HepG2 (cell line): Measurements from ENCODE around the gene RASA2. TPM values are rescaled to one million over a fixed set of nuclear protein-coding genes. Genes with fewer than 3 reads are reported as not detected.

Source experiments
- ATAC-seq: fragments of 200-7000 bp; cut with Tn5 transposase; 3 replicates; pipeline ENCODE4 v1.9.1; 2020; ENCODE audit warnings: mild to moderate bottlenecking, moderate library complexity
- BruUV-seq: library from RNA; stranded (reverse); fragments of 400-500 nt; replicated peaks from 2 replicates; lab custom pipeline; 2021; lab: Mats Ljungman, UMichigan
- CTCF ChIA-PET: fragments of 300-600 bp; formaldehyde crosslinking; extraction: SDS; loops from one replicate; lab custom pipeline; 2021; ENCODE audit warnings: low total read pairs, inconsistent platforms, low intra/inter-chr PET ratio; lab: Yijun Ruan, JAX
- POLR2A ChIA-PET: fragments of 350-600 bp; sonication (Branson Sonifier 250); formaldehyde crosslinking; loops from one replicate; lab custom pipeline; 2020; ENCODE audit warnings: antibody characterized with exemption, inconsistent platforms; lab: Yijun Ruan, JAX
- DNase-seq: peaks from one replicate; pipeline ENCODE4 v3.0.0-alpha.2; 2015; ENCODE audit warnings: low spot score
- FAIRE-seq: peaks from 3 replicates; lab custom pipeline; 2011; peaks lifted over from hg19 to GRCh38; lab: Jason Lieb, UNC
- H2AFZ ChIP-seq: one replicate; pipeline ENCODE4 v1.6.1; 2011; ENCODE audit warnings: low read length, inconsistent platforms
- H3K27ac ChIP-seq: fragments of 300-600 bp; 3 replicates; pipeline ENCODE4 v1.8.0; 2011; ENCODE audit warnings: mixed run types, mild to moderate bottlenecking, mixed read lengths, low read length, inconsistent platforms; ENCODE audit not compliant: insufficient read depth; ENCODE audit errors: extremely low read length
- H3K27me3 ChIP-seq, 2 experiments: fragments of 200-600 bp in 1 of 2; 2 replicates in 1 of 2; 3 replicates in 1 of 2; pipeline versions ENCODE4 v1.6.0 to v1.8.0; 2011; ENCODE audit warnings: low read length in 2 of 2, mild to moderate bottlenecking in 2 of 2, moderate library complexity in 2 of 2, inconsistent platforms in 1 of 2; ENCODE audit not compliant: insufficient read depth in 2 of 2, control insufficient read depth in 1 of 2
- H3K36me3 ChIP-seq, 2 experiments: fragments of 200-600 bp in 1 of 2; replicated peaks in 1 of 2; 2 replicates in 1 of 2; 3 replicates in 1 of 2; pipeline versions ENCODE4 v1.5.1 to v1.8.0; 2011; ENCODE audit warnings: low read length in 2 of 2, inconsistent platforms in 1 of 2; ENCODE audit not compliant: insufficient read depth in 2 of 2, control insufficient read depth in 1 of 2
- H3K4me1 ChIP-seq: 2 replicates; pipeline ENCODE4 v1.5.1; 2012; ENCODE audit warnings: low read length, inconsistent platforms; ENCODE audit not compliant: insufficient read depth
- H3K4me2 ChIP-seq: 2 replicates; pipeline ENCODE4 v1.6.0; 2011; ENCODE audit warnings: low read depth, low read length, inconsistent platforms
- H3K4me3 ChIP-seq, 3 experiments: fragments of 200-600 bp in 1 of 3; sonication (generic), shearing (Covaris generic) in 1 of 3; replicated peaks in 1 of 3; 2 replicates each; pipeline ENCODE4 v1.5.1; 2011 to 2016; ENCODE audit warnings: low read length in 3 of 3, inconsistent platforms in 2 of 3, low read depth in 2 of 3, mild to moderate bottlenecking in 2 of 3, control low read depth in 1 of 3, mixed read lengths in 1 of 3; ENCODE audit not compliant: insufficient read depth in 1 of 3
- H3K79me2 ChIP-seq: one replicate; pipeline ENCODE4 v1.6.1; 2011; ENCODE audit warnings: low read length, inconsistent platforms; ENCODE audit not compliant: insufficient read depth
- H3K9ac ChIP-seq: 2 replicates; pipeline ENCODE4 v1.6.0; 2011; ENCODE audit warnings: mild to moderate bottlenecking, low read depth, low read length, inconsistent platforms; ENCODE audit not compliant: insufficient read depth
- H3K9me3 ChIP-seq: 2 replicates; pipeline ENCODE4 v1.5.1; 2012; ENCODE audit warnings: mild to moderate bottlenecking, low read length
- H4K20me1 ChIP-seq: 2 replicates; pipeline ENCODE4 v1.6.0; 2011; ENCODE audit warnings: inconsistent platforms, mild to moderate bottlenecking, low read length, moderate library complexity; ENCODE audit not compliant: insufficient read depth
- ARID2 ChIP-seq: sonication (generic); formaldehyde crosslinking; IDR thresholded peaks from 2 replicates; pipeline ENCODE4 v1.8.1; 2022; ENCODE audit warnings: mild to moderate bottlenecking, missing genetic modification reagents, borderline replicate concordance
- MIER3 ChIP-seq: IDR thresholded peaks from 2 replicates; pipeline ENCODE4 v1.6.1; 2016; ENCODE audit warnings: missing compliant biosample characterization, borderline replicate concordance
- PTBP1 ChIP-seq: fragments of 200-400 bp; formaldehyde crosslinking; IDR thresholded peaks from 2 replicates; pipeline ENCODE4 v1.6.1; 2018; ENCODE audit warnings: low read length, low read depth; ENCODE audit not compliant: poor library complexity, severe bottlenecking
- SIN3B ChIP-seq: fragments of 150-350 bp; IDR thresholded peaks from 2 replicates; pipeline ENCODE4 v1.6.1; 2014; ENCODE audit warnings: low read length
- SMYD3 ChIP-seq: sonication (generic); formaldehyde crosslinking; IDR thresholded peaks from 2 replicates; pipeline ENCODE4 v1.8.1; 2023; ENCODE audit warnings: mild to moderate bottlenecking, missing genetic modification reagents
- YEATS2 ChIP-seq: sonication (generic); formaldehyde crosslinking; IDR thresholded peaks from 2 replicates; pipeline ENCODE4 v1.4.0; 2020; ENCODE audit warnings: missing genetic modification reagents, borderline replicate concordance
- ZMYM4 ChIP-seq: sonication (generic); formaldehyde crosslinking; IDR thresholded peaks from 2 replicates; pipeline ENCODE4 v1.8.1; 2023; ENCODE audit warnings: mild to moderate bottlenecking, missing genetic modification reagents
- ZSCAN20 ChIP-seq: sonication (generic); formaldehyde crosslinking; IDR thresholded peaks from 2 replicates; pipeline ENCODE4 v1.4.0; 2020; ENCODE audit warnings: missing genetic modification reagents, mild to moderate bottlenecking, borderline replicate concordance
- WGBS: methylation state at CpG from one replicate; pipeline ENCODE4 v1.1.6; 2017; ENCODE audit warnings: low lambda C conversion rate; 5-methylcytosine and 5-hydroxymethylcytosine counted together
- in situ Hi-C: cut with HindIII; loops from 2 replicates; pipeline ENCODE4 v1.10.0; 2017; ENCODE audit warnings: low pct_unique_long_range_greater_than_20kb; ENCODE audit not compliant: extremely low pct_ligation_motif_present
- intact Hi-C: fragments of 100-400 bp; cut with micrococcal nuclease; formaldehyde crosslinking; loops from one replicate; pipeline ENCODE4 v1.10.0; 2022; ENCODE audit not compliant: unreplicated experiment
- polyA plus RNA-seq, 8 experiments: library from polyadenylated mRNA; depleted of rRNA in 3 of 8; stranded (reverse) in 7 of 8; unstranded in 1 of 8; fragments of >200 nt; fragmentation: Illumina TruSeq in 4 of 8; extraction: Trizol in 4 of 8; gene quantifications; 2 replicates each; pipeline versions ENCODE4 v1.2.1 to v1.2.3, GENCODE V29; 2011 to 2016; ENCODE audit warnings: low read depth in 4 of 8, missing spikeins in 1 of 8, mixed read lengths in 1 of 8; ENCODE audit not compliant: insufficient read depth in 1 of 8
- total RNA-seq, 5 experiments: library from RNA; depleted of rRNA; stranded (reverse); fragments of >200 nt; fragmentation: Illumina TruSeq; extraction: Trizol; gene quantifications; 2 replicates each; pipeline ENCODE4 v1.2.3, GENCODE V29; 2016; ENCODE audit warnings: low read depth in 1 of 5
- TF ChIP-seq, protein P1 (sequence below): IDR thresholded peaks from 2 replicates; pipeline ENCODE4 v1.4.0; 2020; ENCODE audit warnings: mild to moderate bottlenecking, missing genetic modification reagents
- TF ChIP-seq, protein P2 (sequence below): sonication (generic); formaldehyde crosslinking; IDR thresholded peaks from 2 replicates; pipeline ENCODE4 v1.5.0; 2020; ENCODE audit warnings: mild to moderate bottlenecking, missing genetic modification reagents, borderline replicate concordance
- TF ChIP-seq, protein P3 (sequence below): sonication (generic); formaldehyde crosslinking; IDR thresholded peaks from 2 replicates; pipeline ENCODE4 v1.9.0; 2021; ENCODE audit warnings: missing genetic modification reagents, borderline replicate concordance
- TF ChIP-seq, protein P4 (sequence below): sonication (generic); formaldehyde crosslinking; IDR thresholded peaks from 2 replicates; pipeline ENCODE4 v1.8.1; 2023; ENCODE audit warnings: mild to moderate bottlenecking, missing genetic modification reagents

RASA2 gene
- total and polyA plus RNA-seq, 2 of the 13 experiments (the other 11 are each of a cell fraction or from before 2014, with no cell fraction given): 5.4 to 8.5 TPM

DNA sequence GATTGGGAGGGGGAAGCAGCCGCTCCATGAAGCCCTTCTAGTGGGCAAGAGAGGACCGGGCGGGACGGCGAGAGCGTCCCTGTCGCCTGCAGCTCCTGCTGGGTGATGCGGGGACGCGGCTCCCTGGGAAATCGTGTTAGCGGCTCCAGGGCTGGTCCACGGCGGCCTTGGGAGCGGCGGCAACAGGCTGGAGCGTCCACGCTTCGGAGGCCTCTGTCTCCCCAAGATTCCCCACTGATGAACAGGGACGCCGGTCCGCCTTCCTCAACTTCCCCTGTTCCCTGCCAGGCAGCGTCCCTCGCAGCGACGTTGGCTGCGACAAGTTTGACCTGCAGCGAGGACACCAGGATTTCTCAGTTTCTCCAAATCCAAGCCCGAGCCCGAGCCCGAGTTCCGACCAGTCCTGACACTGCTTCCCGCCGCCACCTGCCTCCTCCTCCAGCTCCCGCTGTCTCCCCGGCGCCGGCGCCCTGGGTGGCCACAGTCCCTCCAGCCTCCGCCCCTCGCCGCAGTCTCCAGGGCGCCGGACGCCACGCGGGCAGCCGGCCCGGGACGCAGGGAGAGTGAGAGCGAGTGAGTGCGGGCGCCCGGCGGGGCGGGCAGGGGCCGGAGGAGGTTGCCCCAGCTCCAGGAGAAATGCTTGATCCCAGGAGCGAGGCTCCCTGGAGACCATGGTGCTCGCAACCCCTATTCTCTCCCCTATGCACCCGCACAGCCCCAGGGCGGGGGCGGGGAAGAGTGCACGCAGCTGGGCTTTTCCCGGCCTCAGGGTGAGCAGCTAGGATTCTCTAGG, 173.2 kb downstream of the RASA2 start:
- H3K27ac ChIP-seq: no peak overlapping the region
- no peaks in the 10 kb centered on the region for H3K36me3 ChIP-seq
- CTCF ChIA-PET: no interaction called here
- no peaks in the 10 kb centered on the region for H3K9me3 ChIP-seq
- DNase-seq (no peak), ATAC-seq (peak; percentile 95), FAIRE-seq (no peak)
- no peaks in the 10 kb centered on the region for H4K20me1 ChIP-seq
- H3K4me3 ChIP-seq: peak overlapping the region; percentile 58 to 76 (median 59)
- intact Hi-C loops (no loop called here), in situ Hi-C loops (no loop called here)
- H3K9ac ChIP-seq: peak overlapping the region; percentile 29; the same call in 1 of the 2 replicates
- peaks cover 3 to 35% of the 10 kb centered on the region in 2 experiments for H3K27me3 ChIP-seq
- H3K4me2 ChIP-seq: peak overlapping the region; percentile 99
- no peaks in the 10 kb centered on the region for H3K79me2 ChIP-seq
- BruUV-seq: no TSS peak
- peaks cover 37% of the 10 kb centered on the region for H3K4me1 ChIP-seq
- no peak overlapping the region for H2AFZ ChIP-seq
- 0% methylated on average over 1 of the region's 64 CpGs for WGBS
- POLR2A ChIA-PET: interaction anchor here (1.1 to 2.3 kb wide), 2 partner anchors 12 to 69 kb away, joined by 3 to 5 read pairs; no protein-coding TSS in a partner anchor
- TF ChIP-seq ZMYM4 (CRISPR knock-in tag) (peak; percentile 45; the same call in 1 of the 2 replicates), ZSCAN20 (0 out of 2 replicates have a peak, but pooled peaks have one; percentile 51), SIN3B (no peak), MIER3 (no peak), SMYD3 (CRISPR knock-in tag) (no peak), PTBP1 (peak; percentile 81), ARID2 (0 out of 2 replicates have a peak, but pooled peaks have one; percentile 56), YEATS2 (no peak)
- TF ChIP-seq, protein P1, sequence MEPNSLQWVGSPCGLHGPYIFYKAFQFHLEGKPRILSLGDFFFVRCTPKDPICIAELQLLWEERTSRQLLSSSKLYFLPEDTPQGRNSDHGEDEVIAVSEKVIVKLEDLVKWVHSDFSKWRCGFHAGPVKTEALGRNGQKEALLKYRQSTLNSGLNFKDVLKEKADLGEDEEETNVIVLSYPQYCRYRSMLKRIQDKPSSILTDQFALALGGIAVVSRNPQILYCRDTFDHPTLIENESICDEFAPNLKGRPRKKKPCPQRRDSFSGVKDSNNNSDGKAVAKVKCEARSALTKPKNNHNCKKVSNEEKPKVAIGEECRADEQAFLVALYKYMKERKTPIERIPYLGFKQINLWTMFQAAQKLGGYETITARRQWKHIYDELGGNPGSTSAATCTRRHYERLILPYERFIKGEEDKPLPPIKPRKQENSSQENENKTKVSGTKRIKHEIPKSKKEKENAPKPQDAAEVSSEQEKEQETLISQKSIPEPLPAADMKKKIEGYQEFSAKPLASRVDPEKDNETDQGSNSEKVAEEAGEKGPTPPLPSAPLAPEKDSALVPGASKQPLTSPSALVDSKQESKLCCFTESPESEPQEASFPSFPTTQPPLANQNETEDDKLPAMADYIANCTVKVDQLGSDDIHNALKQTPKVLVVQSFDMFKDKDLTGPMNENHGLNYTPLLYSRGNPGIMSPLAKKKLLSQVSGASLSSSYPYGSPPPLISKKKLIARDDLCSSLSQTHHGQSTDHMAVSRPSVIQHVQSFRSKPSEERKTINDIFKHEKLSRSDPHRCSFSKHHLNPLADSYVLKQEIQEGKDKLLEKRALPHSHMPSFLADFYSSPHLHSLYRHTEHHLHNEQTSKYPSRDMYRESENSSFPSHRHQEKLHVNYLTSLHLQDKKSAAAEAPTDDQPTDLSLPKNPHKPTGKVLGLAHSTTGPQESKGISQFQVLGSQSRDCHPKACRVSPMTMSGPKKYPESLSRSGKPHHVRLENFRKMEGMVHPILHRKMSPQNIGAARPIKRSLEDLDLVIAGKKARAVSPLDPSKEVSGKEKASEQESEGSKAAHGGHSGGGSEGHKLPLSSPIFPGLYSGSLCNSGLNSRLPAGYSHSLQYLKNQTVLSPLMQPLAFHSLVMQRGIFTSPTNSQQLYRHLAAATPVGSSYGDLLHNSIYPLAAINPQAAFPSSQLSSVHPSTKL (CRISPR knock-in tag): no peak
- TF ChIP-seq, protein P2, sequence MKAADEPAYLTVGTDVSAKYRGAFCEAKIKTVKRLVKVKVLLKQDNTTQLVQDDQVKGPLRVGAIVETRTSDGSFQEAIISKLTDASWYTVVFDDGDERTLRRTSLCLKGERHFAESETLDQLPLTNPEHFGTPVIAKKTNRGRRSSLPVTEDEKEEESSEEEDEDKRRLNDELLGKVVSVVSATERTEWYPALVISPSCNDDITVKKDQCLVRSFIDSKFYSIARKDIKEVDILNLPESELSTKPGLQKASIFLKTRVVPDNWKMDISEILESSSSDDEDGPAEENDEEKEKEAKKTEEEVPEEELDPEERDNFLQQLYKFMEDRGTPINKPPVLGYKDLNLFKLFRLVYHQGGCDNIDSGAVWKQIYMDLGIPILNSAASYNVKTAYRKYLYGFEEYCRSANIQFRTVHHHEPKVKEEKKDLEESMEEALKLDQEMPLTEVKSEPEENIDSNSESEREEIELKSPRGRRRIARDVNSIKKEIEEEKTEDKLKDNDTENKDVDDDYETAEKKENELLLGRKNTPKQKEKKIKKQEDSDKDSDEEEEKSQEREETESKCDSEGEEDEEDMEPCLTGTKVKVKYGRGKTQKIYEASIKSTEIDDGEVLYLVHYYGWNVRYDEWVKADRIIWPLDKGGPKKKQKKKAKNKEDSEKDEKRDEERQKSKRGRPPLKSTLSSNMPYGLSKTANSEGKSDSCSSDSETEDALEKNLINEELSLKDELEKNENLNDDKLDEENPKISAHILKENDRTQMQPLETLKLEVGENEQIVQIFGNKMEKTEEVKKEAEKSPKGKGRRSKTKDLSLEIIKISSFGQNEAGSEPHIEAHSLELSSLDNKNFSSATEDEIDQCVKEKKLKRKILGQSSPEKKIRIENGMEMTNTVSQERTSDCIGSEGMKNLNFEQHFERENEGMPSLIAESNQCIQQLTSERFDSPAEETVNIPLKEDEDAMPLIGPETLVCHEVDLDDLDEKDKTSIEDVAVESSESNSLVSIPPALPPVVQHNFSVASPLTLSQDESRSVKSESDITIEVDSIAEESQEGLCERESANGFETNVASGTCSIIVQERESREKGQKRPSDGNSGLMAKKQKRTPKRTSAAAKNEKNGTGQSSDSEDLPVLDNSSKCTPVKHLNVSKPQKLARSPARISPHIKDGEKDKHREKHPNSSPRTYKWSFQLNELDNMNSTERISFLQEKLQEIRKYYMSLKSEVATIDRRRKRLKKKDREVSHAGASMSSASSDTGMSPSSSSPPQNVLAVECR (CRISPR knock-in tag): peak; percentile 33; the same call in 1 of the 2 replicates
- TF ChIP-seq, protein P3, sequence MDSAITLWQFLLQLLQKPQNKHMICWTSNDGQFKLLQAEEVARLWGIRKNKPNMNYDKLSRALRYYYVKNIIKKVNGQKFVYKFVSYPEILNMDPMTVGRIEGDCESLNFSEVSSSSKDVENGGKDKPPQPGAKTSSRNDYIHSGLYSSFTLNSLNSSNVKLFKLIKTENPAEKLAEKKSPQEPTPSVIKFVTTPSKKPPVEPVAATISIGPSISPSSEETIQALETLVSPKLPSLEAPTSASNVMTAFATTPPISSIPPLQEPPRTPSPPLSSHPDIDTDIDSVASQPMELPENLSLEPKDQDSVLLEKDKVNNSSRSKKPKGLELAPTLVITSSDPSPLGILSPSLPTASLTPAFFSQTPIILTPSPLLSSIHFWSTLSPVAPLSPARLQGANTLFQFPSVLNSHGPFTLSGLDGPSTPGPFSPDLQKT (CRISPR knock-in tag): no peak
- TF ChIP-seq, protein P4, sequence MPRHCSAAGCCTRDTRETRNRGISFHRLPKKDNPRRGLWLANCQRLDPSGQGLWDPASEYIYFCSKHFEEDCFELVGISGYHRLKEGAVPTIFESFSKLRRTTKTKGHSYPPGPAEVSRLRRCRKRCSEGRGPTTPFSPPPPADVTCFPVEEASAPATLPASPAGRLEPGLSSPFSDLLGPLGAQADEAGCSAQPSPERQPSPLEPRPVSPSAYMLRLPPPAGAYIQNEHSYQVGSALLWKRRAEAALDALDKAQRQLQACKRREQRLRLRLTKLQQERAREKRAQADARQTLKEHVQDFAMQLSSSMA (CRISPR knock-in tag): no peak
